Lung (tissue), 12 donors: Measurements from ENCODE around the gene RSRC1. TPM values are rescaled to one million over a fixed set of nuclear protein-coding genes. Genes with fewer than 3 reads are reported as not detected.

Experiments used
- ATAC-seq: fragments of 200-7000 bp; cut with Tn5 transposase; one replicate; pipeline ENCODE4 v1.9.1; 2020; ENCODE audit warnings: moderate number of reproducible peaks; ENCODE audit not compliant: insufficient read depth, low FRiP score
- DNase-seq, 3 donors: peaks; one replicate each; pipeline ENCODE4 v3.0.0-alpha.2; 2013 to 2017
- H3K27ac ChIP-seq, 2 donors: one replicate each; pipeline ENCODE4 v1.5.1; 2013; ENCODE audit warnings: mild to moderate bottlenecking in 2 of 2, moderate library complexity in 2 of 2, control low read depth in 1 of 2, inconsistent platforms in 1 of 2, low read depth in 1 of 2, low read length in 1 of 2
- H3K27me3 ChIP-seq, 3 donors: one replicate each; pipeline ENCODE4 v1.5.1; 2013; ENCODE audit warnings: low read length in 2 of 3; ENCODE audit not compliant: control insufficient read depth in 3 of 3, insufficient read depth in 3 of 3
- H3K36me3 ChIP-seq, 4 donors: one replicate each; pipeline ENCODE4 v1.5.1; 2013; ENCODE audit warnings: low read length in 4 of 4, mild to moderate bottlenecking in 1 of 4, moderate library complexity in 1 of 4; ENCODE audit not compliant: control insufficient read depth in 4 of 4, insufficient read depth in 4 of 4
- H3K4me1 ChIP-seq, 5 donors: one replicate each; pipeline ENCODE4 v1.5.1; 2013; ENCODE audit warnings: low read length in 5 of 5, mild to moderate bottlenecking in 2 of 5, moderate library complexity in 1 of 5; ENCODE audit not compliant: control insufficient read depth in 5 of 5, insufficient read depth in 5 of 5
- H3K4me3 ChIP-seq: one replicate; pipeline ENCODE4 v1.5.1; 2013; ENCODE audit warnings: mild to moderate bottlenecking, control low read depth, moderate library complexity
- H3K9ac ChIP-seq, 2 donors: one replicate each; pipeline ENCODE4 v1.5.1; 2013; ENCODE audit warnings: low read length in 2 of 2, control low read depth in 1 of 2; ENCODE audit not compliant: insufficient read depth in 1 of 2
- H3K9me3 ChIP-seq, 4 donors: one replicate each; pipeline ENCODE4 v1.5.1; 2013; ENCODE audit warnings: low read length in 3 of 4, mild to moderate bottlenecking in 1 of 4, moderate library complexity in 1 of 4; ENCODE audit not compliant: control insufficient read depth in 4 of 4, insufficient read depth in 3 of 4
- WGBS, 2 donors: extraction: QIAGEN DNeasy Blood & Tissue Kit; methylation state at CpG; one replicate each; pipeline ENCODE4 v1.1.7; 2013; 5-methylcytosine and 5-hydroxymethylcytosine counted together
- polyA plus RNA-seq, 2 donors: library from polyadenylated mRNA; stranded (reverse); fragments of 200-250 nt; gene quantifications; one replicate each; pipeline ENCODE4 v1.2.1, GENCODE V29; 2013
- total RNA-seq, 2 donors: library from RNA; depleted of rRNA in 1 of 2; stranded (reverse); fragments of >200 nt in 1 of 2; gene quantifications; one replicate each; pipeline ENCODE4 v1.2.1, GENCODE V29; 2014 to 2021
- TF ChIP-seq, protein P1 (sequence below): IDR thresholded peaks from 2 replicates; pipeline ENCODE4 v1.5.1; 2012; ENCODE audit warnings: mild to moderate bottlenecking; ENCODE audit errors: control extremely low read depth, extremely low read depth
- donor health status: control.
- donor health status: control.
- donor health status: Bipolar disorder and iron deficiency.
- donor health status: healthy.
- donor health status: DM: yes; HTN: yes; CAD: no.

The RSRC1 gene
- total and polyA plus RNA-seq, 4 donors = 9.1 to 53.5 (median 17.0) TPM

DNA sequence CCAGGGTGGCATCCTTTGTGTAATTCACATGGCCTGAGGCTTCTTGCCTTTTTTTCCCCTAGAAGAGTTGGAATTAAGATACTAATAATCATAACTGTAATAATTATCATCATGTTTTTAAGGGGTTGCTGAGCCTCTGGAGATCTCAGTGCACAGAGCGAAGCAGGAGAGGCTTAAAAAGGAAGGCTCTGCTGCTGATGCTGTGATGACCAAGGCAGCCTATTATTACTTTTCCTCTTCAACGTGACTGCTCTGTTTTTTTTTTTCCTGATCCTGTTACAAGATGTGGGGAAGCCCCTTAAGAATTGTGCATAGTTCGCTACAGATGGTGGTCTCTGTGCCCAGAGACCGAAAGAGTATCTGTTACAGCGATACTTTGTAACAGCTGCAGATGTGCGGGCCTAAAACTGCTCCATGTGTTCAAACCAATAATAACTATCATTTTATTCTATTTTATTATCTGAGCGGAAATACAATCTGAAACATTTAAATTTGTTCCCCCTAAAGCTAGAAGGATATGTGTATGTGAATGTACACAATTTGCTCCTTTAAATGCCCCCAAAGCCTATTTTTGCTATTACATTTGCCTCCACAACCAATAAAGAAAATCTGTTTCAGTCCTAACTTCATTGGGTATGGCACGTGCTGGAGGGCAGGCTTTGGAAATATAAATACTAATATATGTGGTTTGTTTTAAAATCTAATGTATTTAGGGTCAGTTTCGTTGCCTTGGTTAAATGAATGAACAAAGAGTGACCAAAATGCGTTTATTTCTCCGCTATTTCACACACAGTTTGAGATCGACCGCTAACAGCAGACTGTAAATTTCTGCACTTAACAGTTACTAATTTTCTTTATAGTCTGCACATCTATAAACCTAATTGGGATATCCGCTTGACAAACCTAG, 8.3 kb upstream of the RSRC1 start:
- 24 to 33% methylated on average over 14 of the region's 14 CpGs for WGBS, 2 donors
- ATAC-seq (no peak), DNase-seq (peak in 1 of 3 donors; percentile 7)
- Histone ChIP-seq H3K9me3 (peaks cover 0 to 24% (median 0%) of the 10 kb centered on the region in 4 donors), H3K36me3 (no peaks in the 10 kb centered on the region), H3K27me3 (peaks cover under 1 to 96% (median 94%) of the 10 kb centered on the region in 3 donors), H3K27ac (no peak overlapping the region), H3K4me1 (peaks cover 0 to 28% (median 0%) of the 10 kb centered on the region in 5 donors), H3K4me3 (no peak overlapping the region), H3K9ac (no peak overlapping the region)
- TF ChIP-seq, protein P1, sequence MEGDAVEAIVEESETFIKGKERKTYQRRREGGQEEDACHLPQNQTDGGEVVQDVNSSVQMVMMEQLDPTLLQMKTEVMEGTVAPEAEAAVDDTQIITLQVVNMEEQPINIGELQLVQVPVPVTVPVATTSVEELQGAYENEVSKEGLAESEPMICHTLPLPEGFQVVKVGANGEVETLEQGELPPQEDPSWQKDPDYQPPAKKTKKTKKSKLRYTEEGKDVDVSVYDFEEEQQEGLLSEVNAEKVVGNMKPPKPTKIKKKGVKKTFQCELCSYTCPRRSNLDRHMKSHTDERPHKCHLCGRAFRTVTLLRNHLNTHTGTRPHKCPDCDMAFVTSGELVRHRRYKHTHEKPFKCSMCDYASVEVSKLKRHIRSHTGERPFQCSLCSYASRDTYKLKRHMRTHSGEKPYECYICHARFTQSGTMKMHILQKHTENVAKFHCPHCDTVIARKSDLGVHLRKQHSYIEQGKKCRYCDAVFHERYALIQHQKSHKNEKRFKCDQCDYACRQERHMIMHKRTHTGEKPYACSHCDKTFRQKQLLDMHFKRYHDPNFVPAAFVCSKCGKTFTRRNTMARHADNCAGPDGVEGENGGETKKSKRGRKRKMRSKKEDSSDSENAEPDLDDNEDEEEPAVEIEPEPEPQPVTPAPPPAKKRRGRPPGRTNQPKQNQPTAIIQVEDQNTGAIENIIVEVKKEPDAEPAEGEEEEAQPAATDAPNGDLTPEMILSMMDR = no peak

- ATAC-seq (no peak), DNase-seq (peak in 2 of 3 donors; percentile 14 to 17)
- Histone ChIP-seq H3K27me3 (peaks cover 0 to 98% (median 95%) of the 10 kb centered on the region in 3 donors), H3K36me3 (no peaks in the 10 kb centered on the region), H3K9me3 (peaks cover 0 to 28% (median 0%) of the 10 kb centered on the region in 4 donors), H3K27ac (no peak overlapping the region), H3K4me1 (peaks cover 0 to 33% (median 0%) of the 10 kb centered on the region in 5 donors), H3K4me3 (no peak overlapping the region), H3K9ac (no peak overlapping the region)
- TF ChIP-seq, protein P1 = no peak
- 11 to 14% methylated on average over 28 of the region's 28 CpGs for WGBS, 2 donors
These were observed 7.4 kb upstream of the RSRC1 start for GRCh38 chr3:158102242-158103080.

- no peak for ATAC-seq
- H3K4me1 ChIP-seq = peaks cover 0 to 26% (median 0%) of the 10 kb centered on the region in 5 donors
These were observed 6.6 kb upstream of the RSRC1 start for GRCh38 chr3:158103081-158103886.

More at GRCh38 chr3:158103081-158103886, 6.6 kb upstream of the RSRC1 start:
- H3K4me3 ChIP-seq = no peak overlapping the region
- peaks cover 0 to 98% (median 95%) of the 10 kb centered on the region in 3 donors for H3K27me3 ChIP-seq
- H3K27ac ChIP-seq = no peak overlapping the region
- H3K9ac ChIP-seq = peak overlapping the region in 1 of 2 donors; percentile 19
- peak; percentile 51 to 55 (median 52) for DNase-seq
- H3K9me3 ChIP-seq = peaks cover 0 to 23% (median 0%) of the 10 kb centered on the region in 4 donors
- 3 to 6% methylated on average over 51 to 52 of the region's 52 CpGs for WGBS, 2 donors
- TF ChIP-seq, protein P1 = no peak
- no peaks in the 10 kb centered on the region for H3K36me3 ChIP-seq
